ENCODE results near the gene BCL11A.

Gene BCL11A

DNA sequence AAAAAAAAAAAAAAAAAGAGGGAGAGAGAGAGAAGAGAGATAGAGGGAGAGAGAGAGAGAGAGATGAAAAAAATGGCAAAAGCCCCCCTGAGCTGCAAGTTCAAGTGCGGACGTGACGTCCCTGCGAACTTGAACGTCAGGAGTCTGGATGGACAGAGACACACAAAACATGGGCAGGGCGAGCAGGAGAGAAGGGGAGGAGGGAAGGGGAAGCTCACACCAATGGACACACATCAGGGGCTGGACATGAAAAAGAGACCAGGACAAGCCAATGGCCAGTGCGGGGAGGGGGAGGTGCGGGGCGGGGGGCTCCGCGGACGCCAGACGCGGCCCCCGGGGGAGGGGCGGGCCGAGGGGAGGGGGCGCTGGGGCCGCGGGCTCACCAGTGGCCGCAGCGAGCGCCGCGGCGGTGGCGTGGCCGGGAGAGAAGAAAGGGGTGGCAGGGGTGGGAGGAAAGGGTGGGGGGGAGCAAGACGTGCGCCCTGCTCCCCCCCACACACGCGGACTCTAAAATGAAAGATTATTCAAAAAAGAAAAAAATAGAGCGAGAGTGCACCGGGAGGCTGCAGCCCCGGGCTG, at the start of gene BCL11A:
TSS of gene BCL11A (minus strand) at position 160 of the 579 bp plus-strand sequence. CDS start 384 bp downstream, outside the sequence.
- peak; percentile 66 for DNase-seq

DNA sequence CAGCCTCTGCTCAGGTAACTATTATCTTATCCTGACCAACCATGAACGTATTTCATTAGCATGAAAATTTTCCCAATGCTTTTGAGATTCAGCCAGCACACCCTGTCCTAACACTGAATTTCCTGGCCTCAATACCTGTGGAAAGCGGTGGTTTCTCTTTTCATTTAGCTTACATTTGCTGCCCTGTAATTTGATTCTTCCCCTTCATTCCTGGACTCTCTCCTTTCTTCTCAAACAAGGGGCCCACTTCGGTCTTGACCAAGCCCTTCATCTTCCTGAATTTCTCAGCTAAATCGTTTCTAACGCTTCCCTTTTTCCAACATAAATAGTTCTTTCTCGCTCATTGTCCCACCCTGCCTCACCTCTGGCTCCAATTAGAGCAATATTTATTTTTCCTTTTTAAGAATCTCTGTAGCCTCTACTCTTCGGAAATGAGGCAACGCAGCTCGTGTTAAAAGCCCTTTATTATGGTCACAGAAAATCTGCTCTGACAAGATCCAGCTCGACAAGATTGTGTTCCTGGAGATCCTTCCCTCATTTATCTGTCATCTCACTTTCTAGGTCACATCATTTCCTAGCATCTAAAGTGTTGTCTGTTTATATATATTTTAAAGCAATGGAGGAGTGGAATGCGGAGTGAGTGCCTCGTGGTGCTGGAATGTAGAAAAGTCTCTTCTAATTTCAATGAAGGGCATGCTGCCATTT, 49.5 kb upstream of the BCL11A start:
- no peak for DNase-seq

DNA sequence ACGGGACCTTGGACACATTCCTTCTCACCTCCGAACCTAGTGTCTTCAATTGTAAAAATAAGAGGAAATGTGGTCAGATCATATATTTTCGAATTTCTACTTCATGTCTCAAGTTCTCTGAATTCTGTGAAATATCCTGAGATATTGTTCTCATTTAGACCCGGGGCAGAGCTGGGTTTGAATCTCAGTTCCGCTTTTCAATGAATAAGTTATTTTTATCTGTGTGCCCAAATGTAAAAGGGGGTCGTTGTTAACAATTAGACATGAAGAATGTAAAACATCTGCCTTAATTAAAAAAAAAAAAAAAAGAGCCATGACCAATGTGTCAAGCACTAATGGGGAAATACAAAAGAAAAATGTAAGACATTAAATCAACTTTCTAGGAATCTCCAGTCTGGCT, 48.9 kb upstream of the BCL11A start:
- no peak for DNase-seq

DNA sequence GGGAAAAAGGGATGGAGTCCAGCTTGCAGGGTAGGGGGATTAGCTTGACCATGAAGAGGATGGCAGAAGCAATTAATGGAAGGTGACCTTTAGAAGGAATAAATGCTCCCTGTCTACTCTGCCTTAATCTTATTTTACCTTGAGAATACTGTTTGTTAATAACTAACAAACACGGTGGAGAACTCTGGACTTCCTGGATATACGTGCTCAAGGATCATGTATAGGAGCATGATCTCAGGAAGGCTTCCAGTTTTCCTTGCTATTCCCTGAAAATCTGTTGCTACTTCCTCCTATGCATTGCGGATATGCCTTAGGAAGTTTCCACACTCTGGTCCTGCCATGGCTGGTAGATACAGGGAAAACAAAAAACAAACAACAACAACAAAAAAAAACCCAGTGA, 44.8 kb upstream of the BCL11A start:
- no peak for DNase-seq

DNA sequence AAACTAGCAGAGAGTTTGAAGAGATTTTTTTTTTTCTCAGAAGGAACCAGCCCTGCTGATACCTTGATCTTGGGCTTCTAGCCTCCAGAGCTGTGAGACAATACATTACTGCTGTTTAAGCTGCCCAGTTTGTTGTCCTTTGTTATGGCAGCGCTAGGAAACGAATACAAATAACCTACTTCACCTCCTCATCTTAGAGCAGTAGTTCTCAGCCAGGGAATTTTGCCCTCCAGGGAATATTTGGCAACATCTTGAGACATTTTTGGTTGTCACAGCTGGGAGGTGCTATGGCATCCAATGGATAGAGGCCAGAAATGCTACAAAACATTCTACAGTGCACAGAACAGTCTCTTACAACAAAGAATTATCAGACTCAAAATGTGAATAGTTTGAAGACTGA, 43.9 kb upstream of the BCL11A start:
- no peak for DNase-seq

DNA sequence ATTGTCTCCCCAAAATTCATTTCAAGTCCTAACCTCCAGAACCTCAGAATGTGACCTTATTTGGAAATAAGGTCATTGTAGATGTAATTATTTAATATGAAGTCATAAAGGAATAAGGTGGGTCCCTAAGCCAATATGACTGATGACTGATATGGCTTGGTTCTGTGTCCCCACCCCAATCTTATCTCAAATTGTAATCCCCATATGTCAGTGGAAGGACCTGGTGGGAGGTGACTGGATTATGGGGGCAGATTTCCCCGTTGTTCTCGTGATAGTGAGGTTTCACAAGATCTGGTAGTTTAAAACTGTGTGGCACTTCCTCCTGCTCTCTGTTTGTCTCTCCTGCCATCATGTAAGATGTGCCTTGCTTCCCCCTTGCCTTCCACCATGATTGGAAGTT, 43.0 kb upstream of the BCL11A start:
- DNase-seq: no peak

DNA sequence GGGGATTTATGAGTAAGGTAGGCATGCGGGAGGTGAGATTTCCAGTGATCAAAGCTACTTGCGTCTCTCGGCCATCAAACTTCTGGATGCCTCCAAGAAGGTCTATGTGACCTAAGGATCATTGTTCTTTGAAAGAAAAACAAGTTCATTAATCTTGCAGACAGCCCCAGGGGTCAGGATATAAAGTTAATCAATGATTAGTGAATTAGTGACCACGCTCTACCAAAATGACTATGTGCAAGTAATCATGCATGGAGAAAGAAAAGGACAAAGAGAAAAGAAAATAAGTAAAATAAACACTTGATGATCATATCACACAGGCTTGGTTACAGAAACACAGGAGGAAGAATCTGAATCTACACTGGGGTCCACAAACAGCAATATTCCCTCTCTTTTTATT, 42.5 kb upstream of the BCL11A start:
- DNase-seq: no peak

DNA sequence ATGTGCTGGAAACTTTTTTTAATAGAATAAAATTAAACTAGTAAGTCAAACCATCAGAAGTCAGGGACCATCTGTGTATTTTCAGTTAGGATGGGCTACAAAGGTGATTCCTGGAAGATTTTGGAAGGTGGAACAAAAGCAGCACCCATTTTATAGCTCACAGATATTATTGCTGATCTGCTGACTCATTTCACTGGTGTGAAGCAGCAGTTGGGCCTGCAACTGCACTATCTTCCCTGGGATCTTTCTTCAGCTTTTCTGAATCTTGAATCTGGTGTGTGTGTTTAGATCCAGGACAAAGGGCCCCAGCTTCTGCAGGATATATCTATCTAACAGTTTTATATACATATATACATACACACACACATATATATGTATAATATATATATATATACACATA, 35.6 kb upstream of the BCL11A start:
- DNase-seq: no peak

DNA sequence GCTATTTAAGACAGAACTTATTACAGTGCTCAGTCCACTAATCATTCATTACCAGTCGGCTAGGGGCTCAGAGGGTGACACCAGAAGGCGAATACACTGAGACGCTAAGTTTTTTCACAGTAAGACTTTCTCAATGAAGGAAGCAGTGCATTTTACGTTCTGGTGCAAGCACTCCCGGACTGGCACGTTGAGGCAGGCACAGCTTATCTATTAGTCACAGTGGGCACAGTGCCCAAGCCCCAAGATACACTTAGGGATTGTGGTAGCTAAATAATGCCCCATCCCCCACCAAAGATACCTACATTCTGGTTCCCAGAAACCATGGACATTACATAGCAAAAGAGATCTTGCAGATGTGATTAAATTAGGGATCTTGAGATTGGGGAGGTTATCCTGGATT, 32.6 kb upstream of the BCL11A start:
- no peak for DNase-seq

DNA sequence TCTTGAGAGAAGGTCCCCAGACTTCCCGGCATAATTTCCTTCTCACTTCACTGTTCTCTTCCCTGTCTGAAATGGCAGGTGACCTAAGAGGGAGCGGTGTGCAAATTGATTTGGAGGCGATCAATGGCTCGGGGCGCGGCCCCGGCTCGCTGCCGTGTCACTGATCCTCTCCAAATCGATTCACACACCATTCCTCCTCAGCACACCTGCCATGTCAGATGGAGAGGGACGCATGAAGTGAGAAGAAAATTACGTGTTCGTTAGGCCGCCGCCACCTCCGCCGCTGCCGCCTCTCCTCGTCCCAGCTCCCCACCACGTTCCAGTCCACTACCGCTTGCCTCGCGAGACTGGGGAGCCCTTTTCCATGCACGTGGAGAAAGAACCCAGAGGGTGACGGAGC, 31.8 kb upstream of the BCL11A start:
- DNase-seq: no peak

DNA sequence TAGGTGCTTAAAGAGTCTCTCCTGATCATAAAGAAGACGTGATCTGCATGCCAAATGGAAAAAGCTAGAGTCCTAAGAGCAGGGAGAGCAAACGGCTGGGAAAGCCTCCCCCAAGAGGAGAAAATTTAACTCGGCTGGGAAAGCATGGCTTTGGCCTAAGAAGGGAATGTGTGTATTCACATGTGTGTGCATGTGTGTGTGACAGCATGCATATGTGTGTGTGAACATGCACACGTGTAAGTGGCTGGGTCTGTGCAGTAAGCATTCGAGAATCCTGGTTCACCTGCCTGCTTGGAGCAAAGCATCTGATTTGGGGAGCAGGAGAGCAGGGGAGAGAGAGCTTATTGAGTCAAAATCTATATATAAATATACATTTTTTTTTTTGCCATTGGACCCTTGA, 30.1 kb upstream of the BCL11A start:
- no peak for DNase-seq

DNA sequence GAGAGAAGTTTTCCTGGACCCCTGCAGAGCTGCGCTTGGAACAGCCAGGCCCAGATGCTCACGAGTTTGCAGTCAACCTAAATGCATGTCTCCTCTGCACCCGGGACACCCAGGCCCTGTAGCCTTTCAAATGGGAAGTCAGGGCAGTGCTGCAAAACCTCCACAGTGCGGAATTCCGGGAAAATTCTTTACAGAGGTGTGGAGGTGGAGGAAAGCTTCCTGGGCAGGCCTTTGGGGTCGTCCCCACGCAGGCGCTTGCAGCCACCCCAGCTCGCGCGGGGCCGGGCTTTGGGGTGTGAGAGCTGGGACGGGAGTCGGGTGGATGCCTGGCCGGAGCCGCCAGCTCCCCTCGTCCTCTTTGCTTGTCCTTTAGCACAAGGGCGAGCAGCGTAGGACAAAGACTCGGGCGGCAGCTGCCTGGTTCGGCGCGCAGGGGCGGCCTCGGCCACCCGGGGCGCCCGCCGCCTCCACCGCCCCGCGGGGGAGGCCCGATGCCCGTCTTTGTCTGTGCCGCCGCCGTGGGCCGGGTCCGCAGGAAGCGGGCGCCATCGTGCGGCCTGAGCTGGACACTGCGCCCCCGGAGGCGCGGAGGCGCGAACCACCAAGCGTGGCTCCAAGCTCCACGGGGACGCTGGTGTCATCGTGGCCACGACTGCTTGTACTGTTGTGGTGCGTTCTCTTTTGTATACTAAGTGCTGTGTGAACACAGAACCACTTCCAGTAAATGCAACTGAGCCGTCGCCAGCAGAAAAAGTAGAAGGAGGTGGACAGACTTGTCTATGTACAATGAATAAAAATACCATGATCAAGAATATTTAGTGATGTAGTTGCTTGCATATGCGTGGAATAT, 28.2 kb upstream of the BCL11A start:
- DNase-seq: no peak

DNA sequence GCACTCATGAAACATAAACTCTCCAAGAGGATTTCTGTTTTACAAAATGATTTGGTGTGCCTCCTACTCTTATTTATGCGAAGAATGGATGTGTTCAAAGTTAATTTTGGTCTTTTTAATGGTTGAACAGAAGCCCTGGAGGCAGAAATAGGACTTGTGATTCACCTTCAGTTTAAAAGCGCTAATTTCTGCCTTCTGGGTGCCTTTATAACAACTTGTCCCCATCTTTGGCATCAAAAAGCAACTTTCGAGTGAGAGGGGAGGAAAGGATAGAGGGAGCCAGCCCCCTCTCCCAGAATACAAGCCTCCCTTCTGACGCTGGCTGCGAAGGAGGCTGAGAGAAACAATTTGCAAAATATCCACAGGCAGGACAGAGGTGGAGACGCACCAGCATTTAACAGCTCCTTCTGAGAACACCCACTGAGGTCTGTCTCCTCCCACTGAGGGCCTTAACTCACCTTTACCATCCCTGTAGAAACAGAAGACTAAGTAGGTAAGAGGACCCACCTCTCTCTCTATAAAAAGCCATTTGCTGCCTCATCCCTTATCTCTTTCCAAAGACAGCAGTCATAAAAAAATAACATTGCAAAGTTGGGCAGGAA, 24.3 kb upstream of the BCL11A start:
- DNase-seq: no peak

DNA sequence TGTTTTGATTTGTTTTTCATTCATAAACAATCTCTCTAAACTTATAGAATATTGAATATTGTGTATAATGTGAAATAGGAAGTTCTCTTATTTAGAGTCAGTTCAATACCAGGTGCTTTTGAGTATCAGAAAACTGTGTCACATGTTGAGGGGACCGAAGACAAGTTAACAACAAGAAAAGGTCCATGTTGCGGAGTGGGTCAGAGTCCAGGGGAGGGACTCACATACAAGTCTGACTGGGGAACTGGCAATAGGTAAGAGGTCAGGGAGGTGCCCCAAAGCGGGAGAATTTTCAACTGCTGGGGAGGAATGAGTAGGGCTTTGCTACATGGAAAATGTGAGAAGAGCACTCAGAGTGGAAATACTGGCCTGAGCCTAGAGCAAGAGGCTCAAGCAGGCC, 19.8 kb upstream of the BCL11A start:
- no peak for DNase-seq

DNA sequence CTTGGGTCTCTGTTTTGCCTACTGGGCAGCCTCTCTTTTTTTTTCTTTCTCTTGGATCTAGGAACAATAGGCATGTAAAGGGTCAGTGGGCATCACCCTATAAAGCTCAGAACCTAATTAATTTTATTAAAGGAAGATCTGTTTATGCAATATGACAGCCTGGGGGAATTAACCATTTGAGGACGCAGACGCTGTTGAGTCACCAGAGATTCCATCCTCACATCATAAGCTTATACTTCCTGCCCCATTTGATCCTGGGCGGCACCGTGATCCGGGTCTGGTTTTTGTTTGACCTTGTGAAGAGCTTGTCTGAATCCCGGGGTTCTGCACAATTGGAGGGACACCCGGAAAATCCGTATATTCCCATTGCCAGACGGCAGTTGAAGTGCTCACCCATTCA, 16.8 kb upstream of the BCL11A start:
- no peak for DNase-seq

DNA sequence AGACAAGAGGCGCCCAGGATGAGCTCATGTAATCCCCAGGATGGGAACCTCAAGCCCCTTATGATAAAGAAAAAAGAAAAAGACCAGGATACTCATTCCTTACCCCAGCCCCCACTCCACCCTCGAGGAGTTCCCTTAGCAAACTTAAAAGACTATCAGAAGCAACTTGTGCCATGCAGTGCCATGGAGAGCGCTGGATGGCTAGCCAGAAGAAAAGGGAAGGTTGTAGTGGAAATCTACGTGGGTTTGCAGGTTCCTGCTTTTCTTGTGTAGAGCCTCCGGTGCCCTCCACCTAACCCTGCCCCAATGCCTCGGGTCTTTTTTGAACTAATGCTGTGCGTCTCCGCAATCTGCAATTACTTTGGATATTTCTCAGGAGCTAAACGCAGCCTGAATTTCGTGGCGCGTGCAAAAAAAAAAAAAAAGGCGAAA, 16.2 kb upstream of the BCL11A start:
- no peak for DNase-seq

DNA sequence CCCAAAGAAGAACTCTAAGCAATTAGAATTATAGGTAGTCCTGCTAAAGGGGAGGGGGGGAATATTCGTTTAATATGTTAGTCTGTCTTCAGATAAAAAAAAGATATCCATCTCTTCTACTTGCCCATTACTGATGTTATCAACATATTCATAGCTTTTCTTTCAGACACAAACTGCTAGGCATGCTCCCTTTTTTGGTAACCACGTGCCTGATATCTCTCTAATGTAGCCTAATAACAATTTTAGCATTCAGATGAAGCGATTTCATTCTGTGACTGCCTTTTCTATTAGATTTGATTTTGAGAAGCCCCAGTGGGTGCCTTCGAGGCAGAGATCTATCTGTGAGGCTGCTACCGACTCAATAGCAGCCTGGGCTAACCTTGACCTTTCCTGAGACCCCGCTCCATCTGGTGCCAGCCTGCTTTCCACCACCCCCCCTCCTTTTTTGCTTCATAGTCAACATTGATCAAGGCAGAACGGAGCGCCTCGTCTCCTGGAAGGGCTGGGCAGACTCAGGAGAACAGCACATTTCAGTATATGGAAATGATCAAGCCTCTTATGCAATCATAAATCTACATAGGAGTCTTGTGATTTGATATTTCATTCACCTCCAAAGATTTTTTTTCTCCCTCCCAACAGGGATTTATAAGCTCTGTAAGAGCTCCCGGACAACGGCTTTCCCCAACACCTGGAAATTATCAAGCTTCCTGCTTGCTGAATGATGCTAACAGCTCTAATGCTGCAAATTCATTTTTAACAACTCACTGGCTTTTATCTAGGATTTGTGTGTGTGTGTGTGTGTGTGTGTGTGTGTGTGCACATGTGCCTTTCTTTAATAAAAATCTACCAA, 14.7 kb upstream of the BCL11A start:
- DNase-seq: no peak

DNA sequence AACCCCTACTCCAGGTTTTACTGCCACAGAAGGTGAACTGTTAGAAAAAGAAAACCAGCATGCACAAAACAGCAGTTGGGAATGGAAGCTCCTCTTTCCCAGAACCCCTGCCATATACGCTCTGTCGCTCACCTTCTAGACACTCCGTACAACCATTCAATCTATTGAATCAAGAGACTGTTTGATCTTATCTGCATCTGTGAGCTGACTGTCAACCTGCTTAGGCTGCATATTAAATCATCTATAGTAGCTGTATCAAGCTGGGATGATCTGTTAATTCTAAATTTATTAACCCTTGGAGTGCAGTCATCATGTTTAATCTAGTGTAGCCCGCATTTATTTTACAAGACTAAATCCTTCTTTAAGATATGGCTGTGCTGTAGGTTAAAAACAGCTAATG, 13.6 kb upstream of the BCL11A start:
- no peak for DNase-seq

DNA sequence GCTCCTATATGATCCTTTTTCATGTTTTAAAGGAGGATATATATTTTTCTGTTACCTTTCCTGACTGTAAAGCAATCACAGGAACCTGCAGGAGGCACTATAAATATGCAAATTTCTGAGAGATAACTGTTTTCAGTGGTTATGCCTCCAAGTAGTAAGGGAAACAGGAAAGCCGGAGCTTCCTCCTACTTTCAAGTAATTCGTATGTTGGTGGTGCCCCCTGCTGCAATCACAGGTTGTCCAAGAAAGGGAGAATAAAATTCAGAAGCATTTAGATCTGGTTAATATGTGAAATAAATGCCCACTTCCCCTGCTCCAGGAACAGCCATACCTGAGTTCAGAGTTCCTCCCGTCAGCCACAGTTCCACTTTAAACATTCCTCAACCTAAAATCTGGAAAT, 12.0 kb upstream of the BCL11A start:
- DNase-seq: no peak

DNA sequence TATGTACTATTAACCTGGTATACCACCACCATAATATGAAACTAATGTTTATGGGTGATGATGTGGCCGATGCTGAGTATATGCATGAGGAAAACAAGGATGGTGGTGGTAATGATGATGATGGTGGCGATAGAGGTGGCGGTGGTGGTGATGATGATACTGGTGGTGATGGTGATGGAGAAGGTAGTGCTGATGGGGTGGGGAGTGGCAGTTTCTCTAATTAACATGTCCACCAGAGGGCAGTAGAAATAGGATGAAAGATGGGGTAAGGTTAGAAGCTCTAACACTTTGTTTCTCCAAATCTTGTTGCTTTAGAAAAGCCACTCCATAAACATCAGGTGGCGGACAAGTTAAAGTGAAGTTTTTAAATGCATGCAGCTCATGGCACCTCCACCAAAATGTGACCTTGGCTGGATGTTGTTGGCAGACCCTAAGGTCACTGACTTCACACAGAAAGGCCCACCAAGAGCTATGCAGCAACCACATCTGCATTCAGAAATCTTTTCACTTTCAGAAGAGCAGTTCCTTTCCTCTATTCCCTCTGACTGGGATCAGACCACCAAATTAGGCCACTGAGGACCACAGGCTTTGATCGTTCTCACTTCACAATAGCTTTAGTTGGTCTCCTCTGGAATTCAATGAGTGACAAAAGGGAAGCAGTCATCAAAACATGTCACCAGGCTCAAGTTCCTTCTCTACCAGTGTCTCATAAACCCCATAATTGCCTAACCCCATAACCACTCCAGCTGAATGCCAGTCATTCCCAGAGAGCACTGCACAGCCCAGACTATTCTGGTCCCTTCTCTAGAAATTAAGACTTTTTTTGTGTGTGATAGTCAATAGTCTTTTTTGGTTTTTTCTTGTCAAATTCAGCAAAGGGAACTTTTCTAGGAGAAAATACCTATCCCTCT, 7.5 kb upstream of the BCL11A start:
- peak; percentile 39 for DNase-seq

DNA sequence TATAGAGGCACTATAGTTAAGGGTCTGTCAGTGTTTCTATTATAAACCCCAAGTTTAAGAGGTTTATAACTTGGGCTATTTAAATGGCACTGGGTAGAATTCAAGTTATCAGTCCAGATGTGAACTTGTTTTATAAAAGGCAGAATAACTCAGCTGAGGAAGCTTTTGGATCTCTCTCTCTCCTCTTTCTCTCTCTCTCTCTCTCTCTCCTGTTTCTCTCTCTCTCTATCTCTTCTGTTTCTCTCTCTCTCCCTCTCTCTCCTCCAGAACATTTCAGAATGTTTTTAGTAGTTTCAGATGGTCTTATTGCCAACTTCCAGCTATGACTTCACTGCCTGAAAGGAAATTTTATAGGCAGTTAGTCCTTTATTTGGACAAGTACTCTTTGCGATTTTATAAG, 6.4 kb upstream of the BCL11A start:
- no peak for DNase-seq

DNA sequence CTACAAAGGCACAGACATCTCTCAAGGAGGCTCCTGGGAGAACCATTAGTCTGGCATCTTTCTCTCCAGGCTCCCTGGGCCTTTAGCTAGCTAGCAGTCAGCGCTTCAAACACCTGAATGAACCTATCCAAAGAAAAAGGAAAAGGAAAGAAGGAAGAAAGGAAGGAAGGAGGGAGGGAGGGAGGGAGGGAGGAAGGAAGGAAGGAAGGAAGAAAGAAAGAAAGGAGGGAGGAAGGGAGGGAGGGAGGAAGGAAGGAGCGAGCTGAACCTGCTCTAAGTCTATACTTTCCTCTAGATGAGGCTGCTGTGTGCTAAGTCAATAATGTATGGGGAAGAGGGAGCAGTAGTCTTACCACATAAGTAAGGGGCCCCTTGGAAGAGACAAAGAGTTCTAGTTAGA, 5.1 kb upstream of the BCL11A start:
- no peak for DNase-seq

Measured in NCI-H2029 treated with DMSO at 0.1 percent for 48 hours (cell line).